CD14-positive monocyte (primary cell): Measurements from ENCODE around the gene LZTR1. TPM values are rescaled to one million over a fixed set of nuclear protein-coding genes. Genes with fewer than 3 reads are reported as not detected.

Source experiments
- DNase-seq, 3 donors: peaks; one replicate each; pipeline ENCODE4 v3.0.0-alpha.2; 2011 to 2022
- H2AFZ ChIP-seq: 2 replicates; pipeline ENCODE4 v1.6.0; 2012; ENCODE audit warnings: mild to moderate bottlenecking, low read depth, low read length, inconsistent platforms; ENCODE audit not compliant: insufficient read depth, poor library complexity, severe bottlenecking
- H3K27ac ChIP-seq, 2 donors: 1 replicate in 1 of 2; 2 replicates in 1 of 2; pipeline ENCODE4 v1.5.1; 2012 to 2013; ENCODE audit warnings: low read length in 2 of 2, control low read depth in 1 of 2, inconsistent platforms in 1 of 2, low read depth in 1 of 2, mild to moderate bottlenecking in 1 of 2
- H3K27me3 ChIP-seq, 2 donors: one replicate each; pipeline versions ENCODE4 v1.6.0 to v1.6.1; 2011 to 2013; ENCODE audit warnings: low read length in 2 of 2; ENCODE audit not compliant: control insufficient read depth in 2 of 2, insufficient read depth in 2 of 2
- H3K36me3 ChIP-seq, 2 donors: replicated peaks in 1 of 2; 1 replicate in 1 of 2; 2 replicates in 1 of 2; pipeline versions ENCODE4 v1.5.1 to v1.6.1; 2012 to 2013; ENCODE audit warnings: low read length in 2 of 2, control low read depth in 1 of 2, inconsistent platforms in 1 of 2, mild to moderate bottlenecking in 1 of 2; ENCODE audit not compliant: insufficient read depth in 2 of 2, control insufficient read depth in 1 of 2
- H3K4me1 ChIP-seq, 2 donors: 1 replicate in 1 of 2; 2 replicates in 1 of 2; pipeline versions ENCODE4 v1.5.1 to v1.6.1; 2012 to 2013; ENCODE audit warnings: low read length in 2 of 2, control low read depth in 1 of 2, inconsistent platforms in 1 of 2, mild to moderate bottlenecking in 1 of 2, moderate library complexity in 1 of 2; ENCODE audit not compliant: insufficient read depth in 2 of 2, control insufficient read depth in 1 of 2
- H3K4me2 ChIP-seq: replicated peaks from 2 replicates; pipeline ENCODE3; 2012; ENCODE audit warnings: low read length, moderate library complexity, mild to moderate bottlenecking; ENCODE audit not compliant: poor library complexity, severe bottlenecking; ENCODE audit errors: extremely low read depth
- H3K4me3 ChIP-seq, 3 experiments: fragments of 200-600 bp in 1 of 3; sonication (generic) in 1 of 3; replicated peaks in 1 of 3; 1 replicate in 2 of 3; 2 replicates in 1 of 3; pipeline ENCODE4 v1.5.1; 2011 to 2013; ENCODE audit warnings: low read length in 3 of 3, mild to moderate bottlenecking in 3 of 3, control low read depth in 2 of 3, low read depth in 2 of 3, inconsistent platforms in 1 of 3, moderate library complexity in 1 of 3
- H3K79me2 ChIP-seq: 2 replicates; pipeline ENCODE4 v1.6.0; 2012; ENCODE audit warnings: mild to moderate bottlenecking, control low read depth, inconsistent platforms, low read length, moderate library complexity; ENCODE audit not compliant: insufficient read depth
- H3K9ac ChIP-seq: 2 replicates; pipeline ENCODE4 v1.6.0; 2017; ENCODE audit warnings: low read length, mild to moderate bottlenecking; ENCODE audit not compliant: insufficient read depth, poor library complexity, severe bottlenecking
- H3K9me3 ChIP-seq, 2 donors: replicated peaks in 1 of 2; 1 replicate in 1 of 2; 2 replicates in 1 of 2; pipeline versions ENCODE4 v1.5.1 to v1.6.1; 2012 to 2013; ENCODE audit warnings: low read length in 2 of 2, control low read depth in 1 of 2; ENCODE audit not compliant: control insufficient read depth in 1 of 2, insufficient read depth in 1 of 2
- H4K20me1 ChIP-seq: 2 replicates; pipeline ENCODE4 v1.6.0; 2012; ENCODE audit warnings: mild to moderate bottlenecking, low read length, control low read depth, moderate library complexity; ENCODE audit not compliant: insufficient read depth
- H3K27ac Mint-ChIP-seq, 7 donors: one replicate each; pipeline ENCODE4 v1.8.0; 2020; ENCODE audit warnings: mild to moderate bottlenecking in 7 of 7, mixed read lengths in 7 of 7, moderate library complexity in 6 of 7, inconsistent platforms in 2 of 7
- H3K27me3 Mint-ChIP-seq, 3 donors: one replicate each; pipeline ENCODE4 v1.8.0; 2021 to 2022; ENCODE audit warnings: low read depth in 3 of 3, mild to moderate bottlenecking in 3 of 3, mixed read lengths in 3 of 3, moderate library complexity in 3 of 3, inconsistent platforms in 1 of 3
- H3K36me3 Mint-ChIP-seq, 2 donors: one replicate each; pipeline ENCODE4 v1.8.0; 2020; ENCODE audit warnings: mixed read lengths in 2 of 2, inconsistent platforms in 1 of 2, mild to moderate bottlenecking in 1 of 2
- H3K4me1 Mint-ChIP-seq: one replicate; pipeline ENCODE4 v1.8.0; 2020; ENCODE audit warnings: mild to moderate bottlenecking, mixed read lengths
- H3K4me3 Mint-ChIP-seq, 2 donors: one replicate each; pipeline ENCODE4 v1.8.0; 2020; ENCODE audit warnings: mild to moderate bottlenecking in 2 of 2, mixed read lengths in 2 of 2, moderate library complexity in 1 of 2
- H3K9me3 Mint-ChIP-seq, 7 donors: one replicate each; pipeline ENCODE4 v1.8.0; 2020 to 2022; ENCODE audit warnings: mixed read lengths in 7 of 7, mild to moderate bottlenecking in 6 of 7, moderate library complexity in 6 of 7, inconsistent platforms in 2 of 7
- CTCF ChIP-seq: fragments of 200-600 bp; IDR thresholded peaks from one replicate; pipeline ENCODE4 v1.8.0; 2022; ENCODE audit warnings: antibody characterized with exemption, mild to moderate bottlenecking
- WGBS: methylation state at CpG from one replicate; pipeline ENCODE4 v1.1.5; 2013; ENCODE audit warnings: missing lambda C conversion rate; ENCODE audit not compliant: insufficient coverage; 5-methylcytosine and 5-hydroxymethylcytosine counted together
- intact Hi-C, 2 donors: fragments of 100-400 bp; cut with micrococcal nuclease; formaldehyde crosslinking; loops; one replicate each; pipeline versions ENCODE4 v1.15.0 to v1.15.1; 2023
- polyA plus RNA-seq, 3 donors: library from polyadenylated mRNA; depleted of rRNA in 1 of 3; unstranded in 2 of 3; stranded (reverse) in 1 of 3; fragments of 300-500 nt in 2 of 3; fragments of >200 nt in 1 of 3; fragmentation: Illumina TruSeq in 2 of 3; gene quantifications; 1 replicate in 2 of 3; 2 replicates in 1 of 3; pipeline ENCODE4 v1.2.3, GENCODE V29; 2012 to 2021

LZTR1 gene
- polyA plus RNA-seq, 3 donors, result 7.1 to 63.3 (median 11.5) TPM

GRCh38 chr22:20965888-20966855, 15.9 kb upstream of the LZTR1 start:
- H2AFZ ChIP-seq, result no peak overlapping the region
- H3K36me3 Mint-ChIP-seq, result peaks cover 11 to 12% of the 10 kb centered on the region in 2 donors
- 77% methylated on average over 7 of the region's 13 CpGs for WGBS

More at GRCh38 chr22:20965888-20966855, 15.9 kb upstream of the LZTR1 start:
- no peaks in the 10 kb centered on the region for H3K36me3 ChIP-seq
- Mint-ChIP-seq H3K4me1 (peaks cover 61% of the 10 kb centered on the region), H3K9me3 (peaks cover 0 to 9% (median 0%) of the 10 kb centered on the region in 7 donors), H3K27me3 (peaks cover 18 to 29% (median 26%) of the 10 kb centered on the region in 3 donors), H3K27ac (no peak overlapping the region), H3K4me3 (peak overlapping the region; percentile 71 to 80)
- H4K20me1 ChIP-seq, result no peaks in the 10 kb centered on the region
- H3K27ac ChIP-seq, result no peak overlapping the region
- H3K4me1 ChIP-seq, result peaks cover 57 to 68% of the 10 kb centered on the region in 2 donors
- no peak overlapping the region for H3K4me2 ChIP-seq
- H3K9me3 ChIP-seq, result no peaks in the 10 kb centered on the region
- H3K9ac ChIP-seq, result peak overlapping the region; percentile 43
- no peaks in the 10 kb centered on the region for H3K79me2 ChIP-seq
- DNase-seq, result no peak
- intact Hi-C loops, result loop anchor here in 1 of 2 donors (10.0 kb wide), 1 partner anchor 59 kb away; no protein-coding TSS in a partner anchor
- TF ChIP-seq CTCF, result no peak
- H3K4me3 ChIP-seq, result peak overlapping the region in 1 of 3 experiments; percentile 69
- peaks cover 3 to 16% of the 10 kb centered on the region in 2 donors for H3K27me3 ChIP-seq
